ENCODE measurements around the gene CHRNA9.

DNA sequence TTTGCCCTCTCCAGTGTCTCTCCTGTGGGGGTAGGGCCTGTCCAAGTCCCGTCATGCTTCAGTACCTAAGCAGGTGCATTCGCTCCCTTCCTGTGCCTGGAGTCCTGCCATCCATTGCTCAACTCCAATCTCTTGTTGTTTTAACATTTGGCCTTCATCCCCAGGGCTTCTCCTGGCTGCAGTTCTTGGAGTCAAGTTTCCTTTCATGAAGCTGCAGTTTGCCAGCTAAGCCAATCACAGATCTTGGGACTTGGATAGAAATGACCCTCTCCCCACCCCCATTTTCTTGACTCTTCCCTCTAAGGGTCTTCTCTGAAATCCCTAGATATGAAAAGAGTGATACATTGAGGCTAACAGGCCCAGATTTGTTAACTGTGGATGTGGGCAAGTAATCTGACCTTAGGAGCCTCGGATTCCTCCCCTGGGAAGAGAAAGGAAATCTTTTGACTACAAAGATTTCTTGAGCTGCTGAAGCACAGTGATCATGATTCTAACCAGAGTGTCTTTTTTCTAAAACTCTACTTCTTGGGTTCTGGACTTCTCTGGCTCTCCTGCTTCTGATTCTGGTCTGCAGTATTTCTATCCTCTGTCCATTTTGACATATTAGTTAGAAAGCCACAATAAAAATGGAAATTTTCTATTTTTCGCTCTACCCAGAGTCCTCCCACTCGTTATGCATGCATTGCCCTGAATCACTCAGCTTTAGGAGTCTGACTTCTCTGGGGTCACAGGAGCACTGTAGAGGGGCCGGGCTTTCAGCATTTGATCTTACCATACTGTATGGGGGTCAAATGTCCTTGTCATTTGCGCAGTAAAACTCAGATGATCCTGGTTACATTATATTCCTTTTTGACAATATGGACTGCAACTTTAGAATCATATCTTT, 61.0 kb downstream of the CHRNA9 start:
- TF ChIP-seq EZH2phosphoT487 (conservative IDR thresholded peaks at IDR 0.05; ENCODE audit: low read length) (no peak), CTCF (IDR thresholded peaks at IDR 0.05; ENCODE audit: insufficient read depth, low read length, poor library complexity, severe bottlenecking) (no peak)
